HG03460 (cell line): ENCODE measurements around the gene KLC1.

Experiments
- ATAC-seq: cut with Tn5 transposase; IDR thresholded peaks from one replicate; pipeline ENCODE4 v1.9.1; 2021; ENCODE audit not compliant: unreplicated experiment

Gene KLC1

GRCh38 chr14:103733651-103734050 lies 104.6 kb downstream of the KLC1 start:
- no peak for ATAC-seq

GRCh38 chr14:103734081-103734888 lies 105.3 kb downstream of the KLC1 start:
- no peak for ATAC-seq

GRCh38 chr14:103735022-103735421 lies 106.0 kb downstream of the KLC1 start:
- ATAC-seq, result no peak

GRCh38 chr14:103735439-103735814 lies 106.4 kb downstream of the KLC1 start:
- ATAC-seq, result no peak

GRCh38 chr14:103735815-103736545 lies 107.0 kb downstream of the KLC1 start:
- no peak for ATAC-seq

- ATAC-seq, result no peak
Measured at GRCh38 chr14:103736546-103737431, 107.8 kb downstream of the KLC1 start.

- no peak for ATAC-seq
Measured at GRCh38 chr14:103737432-103738045, 108.5 kb downstream of the KLC1 start.

- no peak for ATAC-seq
Measured at GRCh38 chr14:103738166-103738565, 109.2 kb downstream of the KLC1 start.

GRCh38 chr14:103738701-103739451 lies 109.9 kb downstream of the KLC1 start:
- no peak for ATAC-seq

- no peak for ATAC-seq
Measured at GRCh38 chr14:103739466-103739792, 110.4 kb downstream of the KLC1 start.

GRCh38 chr14:103739793-103740501 lies 110.9 kb downstream of the KLC1 start:
- no peak for ATAC-seq

- no peak for ATAC-seq
Measured at GRCh38 chr14:103740991-103741689, 112.1 kb downstream of the KLC1 start.

- no peak for ATAC-seq
Measured at GRCh38 chr14:103741876-103742275, 112.9 kb downstream of the KLC1 start.

GRCh38 chr14:103742499-103743255 lies 113.7 kb downstream of the KLC1 start:
- no peak for ATAC-seq

GRCh38 chr14:103743691-103744090 lies 114.7 kb downstream of the KLC1 start:
- ATAC-seq, result no peak

- no peak for ATAC-seq
Measured at GRCh38 chr14:103744621-103745395, 115.8 kb downstream of the KLC1 start.

GRCh38 chr14:103745424-103745823 lies 116.4 kb downstream of the KLC1 start:
- ATAC-seq, result no peak

- ATAC-seq, result no peak
Measured at GRCh38 chr14:103746701-103747100, 117.7 kb downstream of the KLC1 start.
